Keratinocyte (primary cell): ENCODE results near the gene ANAPC5.
"Not testable (repeated sequence)": the region's sequence is repeated elsewhere in the genome, so short reads cannot be mapped to it uniquely, and the experiment has no call there.

ENCODE experiments used
- EZH2 ChIP-seq: IDR thresholded peaks from one replicate; pipeline ENCODE4 v1.6.1; 2012; ENCODE audit warnings: inconsistent platforms, mild to moderate bottlenecking, low read length, moderate library complexity
- TF ChIP-seq, protein P1 (sequence below), 3 experiments: IDR thresholded peaks in 1 of 3; conservative IDR thresholded peaks in 1 of 3; optimal IDR thresholded peaks in 1 of 3; 2 replicates in 2 of 3; 3 replicates in 1 of 3; pipeline versions ENCODE3 to v1.5.1; 2011; ENCODE audit warnings: low read length in 3 of 3, mild to moderate bottlenecking in 3 of 3, moderate library complexity in 2 of 3, control low read depth in 1 of 3, inconsistent platforms in 1 of 3; ENCODE audit not compliant: insufficient read depth in 2 of 3; ENCODE audit errors: extremely low read depth in 1 of 3

DNA sequence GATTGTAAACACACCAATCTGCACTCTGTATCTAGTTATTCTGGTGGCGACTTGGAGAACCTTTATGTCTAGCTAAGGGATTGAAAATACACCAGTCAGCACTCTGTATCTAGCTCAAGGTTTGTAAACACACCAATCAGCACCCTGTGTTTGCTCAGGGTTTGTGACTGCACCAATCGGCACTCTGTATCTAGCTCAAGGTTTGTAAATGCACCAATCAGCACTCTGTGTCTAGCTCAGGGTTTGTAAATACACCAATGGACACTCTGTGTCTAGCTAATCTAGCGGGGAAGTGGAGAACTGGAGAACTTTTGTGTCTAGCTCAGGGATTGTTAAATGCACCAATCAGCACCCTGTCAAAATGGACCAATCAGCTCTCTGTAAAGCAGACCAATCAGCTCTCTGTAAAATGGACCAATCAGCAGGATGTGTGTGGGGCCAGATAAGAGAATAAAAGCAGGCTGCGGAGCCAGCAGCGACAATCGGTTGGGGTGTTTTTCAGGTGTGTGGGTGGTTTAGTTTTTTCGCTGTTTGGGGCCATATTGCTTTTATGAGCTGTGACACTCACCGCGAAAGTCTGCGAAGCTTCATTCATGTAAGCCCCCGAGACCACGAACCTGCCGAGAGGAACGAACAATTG lies 22.9 kb upstream of the ANAPC5 start:
- TF ChIP-seq, protein P1, sequence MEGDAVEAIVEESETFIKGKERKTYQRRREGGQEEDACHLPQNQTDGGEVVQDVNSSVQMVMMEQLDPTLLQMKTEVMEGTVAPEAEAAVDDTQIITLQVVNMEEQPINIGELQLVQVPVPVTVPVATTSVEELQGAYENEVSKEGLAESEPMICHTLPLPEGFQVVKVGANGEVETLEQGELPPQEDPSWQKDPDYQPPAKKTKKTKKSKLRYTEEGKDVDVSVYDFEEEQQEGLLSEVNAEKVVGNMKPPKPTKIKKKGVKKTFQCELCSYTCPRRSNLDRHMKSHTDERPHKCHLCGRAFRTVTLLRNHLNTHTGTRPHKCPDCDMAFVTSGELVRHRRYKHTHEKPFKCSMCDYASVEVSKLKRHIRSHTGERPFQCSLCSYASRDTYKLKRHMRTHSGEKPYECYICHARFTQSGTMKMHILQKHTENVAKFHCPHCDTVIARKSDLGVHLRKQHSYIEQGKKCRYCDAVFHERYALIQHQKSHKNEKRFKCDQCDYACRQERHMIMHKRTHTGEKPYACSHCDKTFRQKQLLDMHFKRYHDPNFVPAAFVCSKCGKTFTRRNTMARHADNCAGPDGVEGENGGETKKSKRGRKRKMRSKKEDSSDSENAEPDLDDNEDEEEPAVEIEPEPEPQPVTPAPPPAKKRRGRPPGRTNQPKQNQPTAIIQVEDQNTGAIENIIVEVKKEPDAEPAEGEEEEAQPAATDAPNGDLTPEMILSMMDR (optimal IDR thresholded peaks at IDR 0.05 in 1 of 3, IDR thresholded peaks at IDR 0.05 in 1 of 3, conservative IDR thresholded peaks at IDR 0.05 in 1 of 3; ENCODE audit: extremely low read depth in 1 of 3, insufficient read depth in 2 of 3, low read length in 3 of 3), result not testable (repeated sequence)
- TF ChIP-seq EZH2, result not testable (repeated sequence)
